Stimulated activated CD8-positive, alpha-beta memory T cell treated with anti-CD3 and anti-CD28 coated beads, Interleukin-12 subunit alpha, Interleukin-12 subunit beta, amount 100 ng/mL, for 1 hour (primary cell): Measurements from ENCODE around the gene FTHL17.

Experiments used
- DNase-seq: peaks from one replicate; pipeline ENCODE4 v3.0.0-alpha.2; 2020; ENCODE audit warnings: low read depth

FTHL17 gene

DNA sequence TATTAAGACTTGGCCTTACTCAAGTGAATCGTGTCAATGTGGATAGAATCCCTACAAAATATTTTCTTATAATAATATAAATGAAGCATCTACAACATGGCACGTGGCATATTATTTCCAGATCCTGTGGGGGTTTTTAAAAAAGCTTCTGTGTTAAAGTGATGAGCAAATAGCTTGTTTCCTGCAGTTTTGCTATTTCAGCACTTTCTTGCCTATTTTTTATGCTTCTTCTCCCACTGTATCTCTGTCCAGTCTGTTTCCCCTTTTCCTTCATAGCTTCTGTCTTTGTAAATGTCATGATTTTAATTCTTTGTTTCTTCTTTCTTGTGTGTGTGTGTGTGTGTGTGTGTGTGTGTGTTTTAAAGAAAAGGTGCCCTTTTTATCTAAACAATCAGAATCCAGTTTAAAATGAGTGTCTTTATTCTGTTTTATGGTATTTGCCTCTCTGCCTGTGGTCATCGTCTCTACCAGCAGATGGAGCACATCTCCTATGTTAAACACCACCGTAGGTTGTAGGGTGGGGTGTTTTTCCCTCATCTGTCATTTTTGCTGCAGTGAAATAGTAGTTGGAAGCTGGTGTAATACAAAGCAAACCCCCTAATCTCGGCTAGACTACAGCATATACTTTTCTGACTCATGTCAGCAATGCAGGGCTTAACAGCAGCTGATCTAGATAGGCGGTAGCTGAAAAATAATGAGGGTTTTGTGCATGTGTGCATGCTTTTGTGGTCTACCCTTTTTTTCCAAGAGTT, 33.1 kb downstream of the FTHL17 start:
- DNase-seq: no peak

DNA sequence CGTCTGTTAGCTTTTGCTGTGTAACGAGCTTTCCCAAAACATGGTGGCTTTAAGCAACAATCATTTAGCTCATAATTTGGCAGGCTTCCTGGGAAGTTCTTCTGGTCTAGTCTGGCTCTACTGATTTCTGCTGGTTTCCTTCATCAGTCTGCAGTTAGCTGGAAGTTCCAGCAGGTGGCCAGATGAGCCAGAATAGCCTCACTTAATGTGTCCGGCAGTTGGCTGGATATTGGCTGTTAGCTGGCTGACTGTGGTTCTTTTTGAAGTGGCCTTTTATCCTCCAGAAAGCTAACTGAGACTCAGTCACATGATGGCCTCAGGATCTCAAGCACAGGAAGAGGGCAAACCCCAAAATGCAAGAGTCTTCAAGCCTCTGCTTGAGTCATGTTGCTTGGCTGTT, 34.9 kb downstream of the FTHL17 start:
- no peak for DNase-seq

DNA sequence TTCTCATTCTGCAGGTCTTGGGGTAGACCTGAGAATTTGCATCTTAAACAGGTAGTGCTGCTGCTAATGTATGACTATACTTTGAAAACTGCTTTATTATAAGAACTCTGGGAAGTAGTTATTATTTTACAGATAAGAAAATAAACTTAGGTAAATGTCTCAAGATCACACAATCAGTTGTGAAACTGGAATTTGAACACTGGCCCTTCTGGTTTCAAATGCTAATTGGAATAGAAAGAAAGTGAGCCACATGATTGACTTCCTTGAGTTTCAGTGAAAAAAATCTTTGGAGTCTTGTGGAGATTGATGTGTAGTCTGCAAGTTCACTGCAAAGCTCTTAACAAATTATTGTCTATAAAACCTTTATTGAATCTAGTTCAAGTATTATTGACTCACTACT, 44.5 kb downstream of the FTHL17 start:
- no peak for DNase-seq

DNA sequence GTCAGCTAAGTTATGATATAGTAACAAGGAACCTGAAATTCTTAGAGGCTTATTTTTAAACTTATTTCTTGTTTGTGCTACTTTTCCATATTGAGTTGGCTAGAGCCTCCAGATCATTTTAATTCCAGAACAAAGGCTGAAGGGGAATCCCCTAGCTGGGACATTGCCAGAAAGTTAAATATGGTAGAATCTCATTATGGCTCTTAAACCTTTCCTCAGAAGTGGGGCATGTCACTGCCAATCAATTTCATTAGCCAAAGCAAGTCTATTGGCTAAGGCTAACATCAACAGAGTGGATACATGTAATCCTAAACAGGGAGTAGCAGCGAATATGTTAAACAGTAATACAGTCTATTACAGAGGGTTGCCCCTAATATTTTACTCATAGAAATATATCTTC, 47.0 kb downstream of the FTHL17 start:
- DNase-seq: no peak

DNA sequence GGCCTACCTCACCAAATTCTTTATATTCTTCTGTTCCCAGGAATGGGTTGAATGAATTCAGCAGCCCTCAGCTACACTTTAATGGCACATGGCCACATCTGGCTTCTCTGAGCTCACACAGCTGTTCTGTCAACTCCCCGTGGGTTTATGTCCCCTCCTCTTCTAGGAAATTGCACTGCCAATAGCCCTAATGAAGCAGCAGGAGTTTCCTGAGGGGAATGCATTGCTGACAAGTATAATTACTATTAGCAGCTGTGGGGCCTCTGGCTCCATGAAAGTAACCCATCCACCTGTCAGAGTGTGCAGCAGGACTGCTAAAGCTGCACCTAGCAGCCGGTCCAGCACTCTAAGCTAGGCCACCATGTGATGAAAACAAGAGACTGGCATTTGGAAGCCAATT, 50.3 kb downstream of the FTHL17 start:
- no peak for DNase-seq
